ENCODE results near the gene CTSZ. TPM values are rescaled to one million over a fixed set of nuclear protein-coding genes. Genes with fewer than 3 reads are reported as not detected.
A peak's percentile ranks its signal among the peaks of the same experiment; 100 is the strongest.
"Not testable (repeated sequence)": the region's sequence is repeated elsewhere in the genome, so short reads cannot be mapped to it uniquely, and the experiment has no call there.

CTSZ gene
- total RNA-seq, 2 experiments from 2014 or later, result 48.2 to 53.3 TPM

GRCh38 chr20:58987790-58988564 lies 19.1 kb downstream of the CTSZ start:
- no peak overlapping the region for H3K27ac Mint-ChIP-seq
- H3K4me1 Mint-ChIP-seq, result peaks cover 26% of the 10 kb centered on the region
- CTCF ChIA-PET, result interaction anchor here (0.6 kb wide), 1 partner anchor 13 kb away, joined by 3 read pairs; no protein-coding TSS in a partner anchor

GRCh38 chr20:58986968-58987517 lies 20.0 kb downstream of the CTSZ start:
- H3K36me3 Mint-ChIP-seq (ENCODE audit: low read depth), result peaks cover 66% of the 10 kb centered on the region
- ChIA-PET POLR2A (interaction anchor here (1.1 kb wide), 1 partner anchor 98 kb away, joined by 3 read pairs; no protein-coding TSS in a partner anchor), CTCF (interaction anchor here (0.9 to 1.0 kb wide), 2 partner anchors 8 to 9 kb away, joined by 3 read pairs; no protein-coding TSS in a partner anchor)
- peaks cover 34% of the 10 kb centered on the region for H3K4me1 Mint-ChIP-seq
- H3K27me3 Mint-ChIP-seq, result no peaks in the 10 kb centered on the region
- no peak overlapping the region for H3K27ac Mint-ChIP-seq
- no peak for DNase-seq
- no peaks in the 10 kb centered on the region for H3K9me3 Mint-ChIP-seq
- H3K4me3 Mint-ChIP-seq, result no peak overlapping the region

More at GRCh38 chr20:58987790-58988564, 19.1 kb downstream of the CTSZ start:
- POLR2A ChIA-PET, result interaction anchor here (1.1 kb wide), 1 partner anchor 99 kb away, joined by 3 read pairs; no protein-coding TSS in a partner anchor
- no peak overlapping the region for H3K4me3 Mint-ChIP-seq
- H3K36me3 Mint-ChIP-seq (ENCODE audit: low read depth), result peaks cover 67% of the 10 kb centered on the region
- no peak for DNase-seq
- no peaks in the 10 kb centered on the region for H3K9me3 Mint-ChIP-seq
- no peaks in the 10 kb centered on the region for H3K27me3 Mint-ChIP-seq

- CTCF ChIA-PET, result interaction anchor here (0.9 to 1.0 kb wide), 2 partner anchors 8 to 10 kb away, joined by 3 read pairs; no protein-coding TSS in a partner anchor
- Mint-ChIP-seq H3K27me3 (no peaks in the 10 kb centered on the region), H3K4me3 (no peak overlapping the region), H3K9me3 (no peaks in the 10 kb centered on the region), H3K4me1 (peaks cover 37% of the 10 kb centered on the region), H3K27ac (no peak overlapping the region), H3K36me3 (ENCODE audit: low read depth) (peaks cover 61% of the 10 kb centered on the region)
- POLR2A ChIA-PET, result interaction anchor here (1.1 kb wide), 1 partner anchor 97 kb away, joined by 3 read pairs; no protein-coding TSS in a partner anchor
- DNase-seq, result no peak
Observed at GRCh38 chr20:58986286-58986967, 20.6 kb downstream of the CTSZ start.

GRCh38 chr20:58985656-58986055 lies 21.4 kb downstream of the CTSZ start:
- Mint-ChIP-seq H3K9me3 (no peaks in the 10 kb centered on the region), H3K4me1 (peaks cover 37% of the 10 kb centered on the region), H3K36me3 (ENCODE audit: low read depth) (peaks cover 54% of the 10 kb centered on the region), H3K27me3 (no peaks in the 10 kb centered on the region), H3K27ac (no peak overlapping the region), H3K4me3 (no peak overlapping the region)
- ChIA-PET POLR2A (no interaction called here), CTCF (no interaction called here)
- DNase-seq, result no peak

- DNase-seq, result no peak
- peaks cover 47% of the 10 kb centered on the region for H3K36me3 Mint-ChIP-seq (ENCODE audit: low read depth)
- H3K9me3 Mint-ChIP-seq, result no peaks in the 10 kb centered on the region
- H3K27me3 Mint-ChIP-seq, result peaks cover 2% of the 10 kb centered on the region
- H3K27ac Mint-ChIP-seq, result no peak overlapping the region
- H3K4me1 Mint-ChIP-seq, result peaks cover 38% of the 10 kb centered on the region
- ChIA-PET CTCF (interaction anchor here (0.6 to 0.9 kb wide), 2 partner anchors 8 to 24 kb away, joined by 3 read pairs; no protein-coding TSS in a partner anchor), POLR2A (no interaction called here)
- no peak overlapping the region for H3K4me3 Mint-ChIP-seq
Observed at GRCh38 chr20:58984691-58985090, 22.4 kb downstream of the CTSZ start.

- H3K9me3 Mint-ChIP-seq, DNase-seq, H3K27me3 Mint-ChIP-seq, POLR2A ChIA-PET, H3K27ac Mint-ChIP-seq: not testable (repeated sequence)
- Mint-ChIP-seq H3K4me1 (peaks cover 38% of the 10 kb centered on the region), H3K4me3 (peak overlapping the region; percentile 94), H3K36me3 (ENCODE audit: low read depth) (peaks cover 34% of the 10 kb centered on the region)
- CTCF ChIA-PET, result interaction anchor here (0.7 to 1.1 kb wide), 4 partner anchors 28 to 1081 kb away, joined by 3 to 6 read pairs (median 4); partner anchors contain the start of gene ATP5F1E
Observed at GRCh38 chr20:58983115-58983468, 24.0 kb downstream of the CTSZ start.

GRCh38 chr20:58982406-58983114 lies 24.5 kb downstream of the CTSZ start:
- DNase-seq, result no peak
- POLR2A ChIA-PET, result no interaction called here
- Mint-ChIP-seq H3K27me3 (peaks cover 3% of the 10 kb centered on the region), H3K27ac (peak overlapping the region; percentile 72), H3K4me3 (peak overlapping the region; percentile 94), H3K9me3 (no peaks in the 10 kb centered on the region), H3K4me1 (peaks cover 38% of the 10 kb centered on the region), H3K36me3 (ENCODE audit: low read depth) (peaks cover 29% of the 10 kb centered on the region)
- CTCF ChIA-PET, result interaction anchor here (0.6 to 1.1 kb wide), 4 partner anchors 29 to 529 kb away, joined by 3 to 6 read pairs (median 4); partner anchors contain the start of gene ATP5F1E

- Mint-ChIP-seq H3K36me3 (ENCODE audit: low read depth) (peaks cover 21% of the 10 kb centered on the region), H3K4me1 (peaks cover 37% of the 10 kb centered on the region), H3K27ac (peak overlapping the region; percentile 91), H3K4me3 (peak overlapping the region; percentile 94), H3K27me3 (peaks cover 3% of the 10 kb centered on the region), H3K9me3 (no peaks in the 10 kb centered on the region)
- DNase-seq, result no peak
- POLR2A ChIA-PET, result no interaction called here
- CTCF ChIA-PET, result interaction anchor here (0.6 to 0.8 kb wide), 2 partner anchors 51 to 528 kb away, joined by 3 read pairs; partner anchors contain the start of gene ATP5F1E
Observed at GRCh38 chr20:58981628-58982364, 25.3 kb downstream of the CTSZ start.

GRCh38 chr20:58980711-58981627 lies 26.1 kb downstream of the CTSZ start, which contains the start of gene NELFCD:
TSS of gene NELFCD (plus strand) at chr20:58981256. CDS start at chr20:58981310, 54 bp downstream.
- Mint-ChIP-seq H3K27me3 (peaks cover 5% of the 10 kb centered on the region), H3K27ac (peak within 1 kb of the TSS; percentile 91), H3K4me1 (peaks cover 35% of the 10 kb centered on the region), H3K36me3 (ENCODE audit: low read depth) (peaks cover 17% of the 10 kb centered on the region), H3K4me3 (peak within 1 kb of the TSS; percentile 94), H3K9me3 (peaks cover 2% of the 10 kb centered on the region)
- ChIA-PET CTCF (interaction anchor here (0.8 kb wide), 1 partner anchor 51 kb away, joined by 3 read pairs; the partner anchor contains the start of gene ATP5F1E), POLR2A (interaction anchor here (0.6 kb wide), 1 partner anchor 423 kb away, joined by 4 read pairs; no protein-coding TSS in a partner anchor)
- peak; percentile 88 for DNase-seq

- H3K27ac Mint-ChIP-seq, result no peak overlapping the region
- H3K4me1 Mint-ChIP-seq, result peaks cover 16% of the 10 kb centered on the region
- no peak overlapping the region for H3K4me3 Mint-ChIP-seq
- ChIA-PET CTCF (interaction anchor here (0.6 to 1.6 kb wide), 4 partner anchors 8 to 99 kb away, joined by 3 to 4 read pairs (median 4); no protein-coding TSS in a partner anchor), POLR2A (no interaction called here)
- DNase-seq, result no peak
- peaks cover 10% of the 10 kb centered on the region for H3K9me3 Mint-ChIP-seq
- H3K36me3 Mint-ChIP-seq (ENCODE audit: low read depth), result peaks cover 7% of the 10 kb centered on the region
- peaks cover 7% of the 10 kb centered on the region for H3K27me3 Mint-ChIP-seq
Observed at GRCh38 chr20:58978351-58979190, 28.5 kb downstream of the CTSZ start.
